Stimulated activated CD4-positive, alpha-beta T cell treated with anti-CD3 and anti-CD28 coated beads, Interleukin-12 subunit alpha, Interleukin-12 subunit beta, amount 100 ng/mL, for 4 hours (primary cell): ENCODE measurements around the gene ZNF48.
A peak's percentile ranks its signal among the peaks of the same experiment; 100 is the strongest.

Experiments
- DNase-seq: peaks from one replicate; pipeline ENCODE4 v3.0.0-alpha.2; 2020

Gene ZNF48

GRCh38 chr16:30444231-30445148 lies 49.3 kb downstream of the ZNF48 start:
- DNase-seq, result no peak

GRCh38 chr16:30445149-30445407 lies 49.9 kb downstream of the ZNF48 start:
- DNase-seq, result no peak

- peak; percentile 94 for DNase-seq
These were observed 50.4 kb downstream of the ZNF48 start, which contains the start of gene SEPHS2 for GRCh38 chr16:30445408-30446202. Gene SEPHS2, minus strand, starts transcription at chr16:30445874. Its CDS starts 147 bp downstream, at chr16:30445727.

GRCh38 chr16:30446203-30446595 lies 51.0 kb downstream of the ZNF48 start:
- no peak for DNase-seq

GRCh38 chr16:30447512-30448226 lies 52.4 kb downstream of the ZNF48 start:
- no peak for DNase-seq

- DNase-seq, result no peak
These were observed 53.9 kb downstream of the ZNF48 start for GRCh38 chr16:30449116-30449435.
